H9 (cell line): Measurements from ENCODE around the gene DUOX1. TPM values are rescaled to one million over a fixed set of nuclear protein-coding genes. Genes with fewer than 3 reads are reported as not detected.

Experiments used
- DNase-seq: peaks from one replicate; pipeline ENCODE4 v3.0.0-alpha.2; 2017
- H2AFZ ChIP-seq: one replicate; pipeline ENCODE4 v1.6.1; 2013; ENCODE audit warnings: mild to moderate bottlenecking, low read length, control low read depth, moderate library complexity
- H2AK5ac ChIP-seq: 2 replicates; pipeline ENCODE4 v1.6.1; 2013; ENCODE audit warnings: low read length, control low read depth, mixed read lengths; ENCODE audit not compliant: insufficient read length
- H2BK120ac ChIP-seq: one replicate; pipeline ENCODE4 v1.6.1; 2013; ENCODE audit warnings: low read depth, mild to moderate bottlenecking, low read length, control low read depth, inconsistent platforms; ENCODE audit not compliant: poor library complexity, severe bottlenecking
- H2BK12ac ChIP-seq: 2 replicates; pipeline ENCODE4 v1.6.1; 2013; ENCODE audit warnings: low read length, control low read depth, mixed read lengths, low read depth; ENCODE audit not compliant: insufficient read length
- H2BK15ac ChIP-seq: 2 replicates; pipeline ENCODE4 v1.6.1; 2013; ENCODE audit warnings: low read depth, low read length, control low read depth
- H2BK20ac ChIP-seq: one replicate; pipeline ENCODE4 v1.6.1; 2013; ENCODE audit warnings: low read depth, mild to moderate bottlenecking, low read length, control low read depth, inconsistent platforms; ENCODE audit not compliant: poor library complexity, severe bottlenecking
- H2BK5ac ChIP-seq: 2 replicates; pipeline ENCODE4 v1.6.1; 2013; ENCODE audit warnings: low read length, control low read depth, mixed read lengths; ENCODE audit not compliant: insufficient read length
- H3K14ac ChIP-seq: 2 replicates; pipeline ENCODE4 v1.6.1; 2013; ENCODE audit warnings: low read length, control low read depth; ENCODE audit not compliant: insufficient read depth
- H3K18ac ChIP-seq: 2 replicates; pipeline ENCODE4 v1.6.1; 2013; ENCODE audit warnings: low read depth, mild to moderate bottlenecking, mixed read lengths, low read length, control low read depth; ENCODE audit not compliant: insufficient read length
- H3K23ac ChIP-seq: 2 replicates; pipeline ENCODE4 v1.6.1; 2013; ENCODE audit warnings: low read length, control low read depth, mixed read lengths, low read depth; ENCODE audit not compliant: insufficient read length
- H3K23me2 ChIP-seq: 2 replicates; pipeline ENCODE4 v1.6.1; 2013; ENCODE audit warnings: low read depth, mild to moderate bottlenecking, mixed read lengths, low read length, control low read depth; ENCODE audit not compliant: insufficient read length, poor library complexity, severe bottlenecking
- H3K27ac ChIP-seq: 2 replicates; pipeline ENCODE4 v1.5.1; 2013; ENCODE audit warnings: low read length, control low read depth, mixed read lengths, low read depth; ENCODE audit not compliant: insufficient read length
- H3K27me3 ChIP-seq: 2 replicates; pipeline ENCODE4 v1.6.1; 2013; ENCODE audit warnings: low read length, control low read depth, inconsistent platforms; ENCODE audit not compliant: insufficient read depth
- H3K4ac ChIP-seq: 2 replicates; pipeline ENCODE4 v1.6.1; 2013; ENCODE audit warnings: low read depth, mild to moderate bottlenecking, control low read depth, inconsistent platforms, low read length, moderate library complexity
- H3K4me1 ChIP-seq: 2 replicates; pipeline ENCODE4 v1.6.1; 2013; ENCODE audit warnings: low read length, control low read depth, inconsistent platforms; ENCODE audit not compliant: insufficient read depth
- H3K4me2 ChIP-seq: 2 replicates; pipeline ENCODE4 v1.6.1; 2013; ENCODE audit warnings: low read length, control low read depth, mixed read lengths; ENCODE audit not compliant: insufficient read length, insufficient read depth
- H3K56ac ChIP-seq: 2 replicates; pipeline ENCODE4 v1.6.1; 2013; ENCODE audit warnings: low read depth, mild to moderate bottlenecking, mixed read lengths, low read length, control low read depth; ENCODE audit not compliant: insufficient read length
- H3K79me1 ChIP-seq: 2 replicates; pipeline ENCODE4 v1.6.1; 2013; ENCODE audit warnings: low read depth, mild to moderate bottlenecking, moderate library complexity, low read length, control low read depth, inconsistent platforms; ENCODE audit not compliant: insufficient read depth, poor library complexity, severe bottlenecking
- H3K79me2 ChIP-seq: 2 replicates; pipeline ENCODE4 v1.6.1; 2013; ENCODE audit warnings: low read length, control low read depth, inconsistent platforms; ENCODE audit not compliant: insufficient read depth
- H3K9ac ChIP-seq: 2 replicates; pipeline ENCODE4 v1.6.1; 2013; ENCODE audit warnings: low read length, control low read depth, mixed read lengths; ENCODE audit not compliant: insufficient read length; ENCODE audit errors: extremely low read depth
- H3K9me3 ChIP-seq: one replicate; pipeline ENCODE4 v1.6.1; 2013; ENCODE audit warnings: low read depth, low read length, inconsistent platforms; ENCODE audit not compliant: control insufficient read depth
- H3T11ph ChIP-seq: one replicate; pipeline ENCODE4 v1.6.1; 2013; ENCODE audit warnings: mild to moderate bottlenecking, low read length, control low read depth, inconsistent platforms
- H4K20me1 ChIP-seq: one replicate; pipeline ENCODE4 v1.6.1; 2013; ENCODE audit not compliant: control insufficient read depth, insufficient read length, insufficient read depth
- H4K5ac ChIP-seq: 2 replicates; pipeline ENCODE4 v1.6.1; 2013; ENCODE audit warnings: low read depth, mild to moderate bottlenecking, mixed read lengths, low read length, control low read depth; ENCODE audit not compliant: insufficient read length
- H4K8ac ChIP-seq: replicated peaks from 2 replicates; pipeline ENCODE4 v1.6.1; 2013; ENCODE audit warnings: low read length, control low read depth, mixed read lengths, low read depth; ENCODE audit not compliant: insufficient read length
- H4K91ac ChIP-seq: 2 replicates; pipeline ENCODE4 v1.6.1; 2013; ENCODE audit warnings: low read depth, mild to moderate bottlenecking, moderate library complexity, mixed read lengths, low read length, control low read depth; ENCODE audit not compliant: insufficient read length
- H3K27ac Mint-ChIP-seq, 3 experiments: 2 replicates in 2 of 3; 3 replicates in 1 of 3; pipeline ENCODE4 v1.8.0; 2020 to 2021; ENCODE audit warnings: mixed read lengths in 3 of 3, mild to moderate bottlenecking in 1 of 3, moderate library complexity in 1 of 3
- H3K27me3 Mint-ChIP-seq: 2 replicates; pipeline ENCODE4 v1.8.0; 2021; ENCODE audit warnings: low read depth, mild to moderate bottlenecking, moderate library complexity, mixed read lengths
- H3K36me3 Mint-ChIP-seq, 3 experiments: 2 replicates in 2 of 3; 3 replicates in 1 of 3; pipeline ENCODE4 v1.8.0; 2020 to 2021; ENCODE audit warnings: low read depth in 3 of 3, mixed read lengths in 3 of 3; ENCODE audit not compliant: insufficient read depth in 1 of 3
- H3K4me1 Mint-ChIP-seq, 2 experiments: 2 replicates each; pipeline ENCODE4 v1.8.0; 2020; ENCODE audit warnings: mixed read lengths in 2 of 2
- H3K4me3 Mint-ChIP-seq, 2 experiments: 2 replicates in 1 of 2; 3 replicates in 1 of 2; pipeline ENCODE4 v1.8.0; 2020 to 2021; ENCODE audit warnings: mild to moderate bottlenecking in 2 of 2, mixed read lengths in 2 of 2, moderate library complexity in 1 of 2
- H3K9me3 Mint-ChIP-seq, 2 experiments: 2 replicates in 1 of 2; 3 replicates in 1 of 2; pipeline ENCODE4 v1.8.0; 2020; ENCODE audit warnings: mild to moderate bottlenecking in 2 of 2, mixed read lengths in 2 of 2, moderate library complexity in 1 of 2
- WGBS: extraction: QIAGEN DNeasy Blood & Tissue Kit; methylation state at CpG from one replicate; pipeline ENCODE4 v1.1.7; 2013; ENCODE audit warnings: missing lambda C conversion rate, low lambda C conversion rate, mixed read lengths; ENCODE audit not compliant: insufficient read length; ENCODE audit errors: extremely low coverage; 5-methylcytosine and 5-hydroxymethylcytosine counted together
- total RNA-seq: library from RNA; stranded (reverse); gene quantifications from 2 replicates; pipeline ENCODE4 v1.2.1, GENCODE V29; 2021
- TF ChIP-seq, protein P1 (sequence below): fragments of 200-600 bp; sonication (generic); conservative IDR thresholded peaks from 3 replicates; pipeline ENCODE4 v1.8.0; 2021; ENCODE audit warnings: antibody characterized with exemption, mild to moderate bottlenecking

Gene DUOX1
- total RNA-seq, 1 experiment from 2014 or later, result 2.6 TPM

DNA sequence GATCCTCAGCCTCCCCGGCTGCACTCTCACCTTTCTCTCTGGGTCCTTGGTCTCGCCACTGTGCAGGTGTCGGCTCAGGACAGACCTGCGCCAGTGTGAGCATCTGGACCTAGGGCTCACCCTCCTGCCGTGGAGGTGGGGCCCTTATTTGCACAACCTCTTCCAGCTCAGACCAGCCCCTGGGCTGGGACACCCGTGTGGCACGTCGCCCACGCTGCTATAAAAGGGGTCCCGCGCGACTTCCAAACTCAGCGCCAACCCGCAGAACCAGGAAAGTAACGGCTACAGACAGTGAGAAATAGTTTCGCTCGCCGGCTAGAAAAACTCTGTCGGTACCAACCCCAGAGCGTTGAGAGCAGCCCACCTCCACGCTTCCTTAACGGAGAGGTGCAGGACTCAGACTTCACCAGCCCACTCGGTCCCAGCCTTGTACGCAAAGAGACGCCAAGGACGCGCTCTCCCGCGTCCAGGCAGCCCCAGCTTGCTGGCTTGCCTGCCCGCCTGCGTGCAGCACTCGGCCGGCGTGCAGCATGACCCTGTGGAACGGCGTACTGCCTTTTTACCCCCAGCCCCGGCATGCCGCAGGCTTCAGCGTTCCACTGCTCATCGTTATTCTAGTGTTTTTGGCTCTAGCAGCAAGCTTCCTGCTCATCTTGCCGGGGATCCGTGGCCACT is 15.6 kb upstream of the DUOX1 start, which contains the start of the genes DUOX2 and DUOXA2:
TSS of gene DUOX2 (minus strand) at position 97 of the 675 bp plus-strand sequence. CDS start 761 bp downstream, outside the sequence.
TSS of gene DUOXA2 (plus strand) at position 251 of the 675 bp plus-strand sequence. CDS start at position 531, 280 bp downstream.
- Histone ChIP-seq H2BK15ac (no peak within 1 kb of the TSS), H3K56ac (no peak within 1 kb of the TSS), H2BK12ac (no peak within 1 kb of the TSS), H3K23ac (no peak within 1 kb of the TSS), H3K27me3 (peaks cover 78% of the 10 kb centered on the region), H3K9me3 (no peaks in the 10 kb centered on the region), H2AFZ (no peak within 1 kb of the TSS), H4K20me1 (peaks cover 6% of the 10 kb centered on the region), H2BK5ac (no peak within 1 kb of the TSS), H4K5ac (no peak within 1 kb of the TSS), H2BK20ac (no peak within 1 kb of the TSS), H3K4ac (no peak within 1 kb of the TSS), H3K4me1 (no peaks in the 10 kb centered on the region; the same call in 1 of the 2 replicates), H3K79me1 (no peaks in the 10 kb centered on the region), H3K14ac (no peak within 1 kb of the TSS), H3K79me2 (no peaks in the 10 kb centered on the region), H3K4me2 (peak within 1 kb of the TSS; percentile 54), H2BK120ac (no peak within 1 kb of the TSS), H3K18ac (no peak within 1 kb of the TSS), H3K9ac (no peak within 1 kb of the TSS), H2AK5ac (no peak within 1 kb of the TSS), H3K23me2 (peaks cover 2% of the 10 kb centered on the region), H4K91ac (no peak within 1 kb of the TSS), H3K27ac (no peak within 1 kb of the TSS), H4K8ac (no peak within 1 kb of the TSS), H3T11ph (no peak within 1 kb of the TSS)
- peaks cover 6 to 13% of the 10 kb centered on the region in 2 experiments for H3K9me3 Mint-ChIP-seq
- WGBS, result no CpG with 5 or more reads among the region's 42 CpGs
- H3K36me3 Mint-ChIP-seq, result no peaks in the 10 kb centered on the region; a peak in 2 of 7 replicates
- no peak within 1 kb of the TSS for H3K27ac Mint-ChIP-seq
- peak within 1 kb of the TSS; percentile 57 to 73 for H3K4me3 Mint-ChIP-seq
- peaks cover 90% of the 10 kb centered on the region for H3K27me3 Mint-ChIP-seq
- DNase-seq, result no peak
- TF ChIP-seq, protein P1, sequence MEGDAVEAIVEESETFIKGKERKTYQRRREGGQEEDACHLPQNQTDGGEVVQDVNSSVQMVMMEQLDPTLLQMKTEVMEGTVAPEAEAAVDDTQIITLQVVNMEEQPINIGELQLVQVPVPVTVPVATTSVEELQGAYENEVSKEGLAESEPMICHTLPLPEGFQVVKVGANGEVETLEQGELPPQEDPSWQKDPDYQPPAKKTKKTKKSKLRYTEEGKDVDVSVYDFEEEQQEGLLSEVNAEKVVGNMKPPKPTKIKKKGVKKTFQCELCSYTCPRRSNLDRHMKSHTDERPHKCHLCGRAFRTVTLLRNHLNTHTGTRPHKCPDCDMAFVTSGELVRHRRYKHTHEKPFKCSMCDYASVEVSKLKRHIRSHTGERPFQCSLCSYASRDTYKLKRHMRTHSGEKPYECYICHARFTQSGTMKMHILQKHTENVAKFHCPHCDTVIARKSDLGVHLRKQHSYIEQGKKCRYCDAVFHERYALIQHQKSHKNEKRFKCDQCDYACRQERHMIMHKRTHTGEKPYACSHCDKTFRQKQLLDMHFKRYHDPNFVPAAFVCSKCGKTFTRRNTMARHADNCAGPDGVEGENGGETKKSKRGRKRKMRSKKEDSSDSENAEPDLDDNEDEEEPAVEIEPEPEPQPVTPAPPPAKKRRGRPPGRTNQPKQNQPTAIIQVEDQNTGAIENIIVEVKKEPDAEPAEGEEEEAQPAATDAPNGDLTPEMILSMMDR, result no peak
- H3K4me1 Mint-ChIP-seq, result peaks cover 20 to 38% of the 10 kb centered on the region in 2 experiments
